VCaP (cell line): ENCODE measurements around the gene GPRC5B.

ENCODE experiments used
- H3K27ac ChIP-seq: fragments of 450-650 bp; 2 replicates; pipeline ENCODE4 v1.5.1; 2017
- CTCF ChIP-seq: fragments of 450-650 bp; conservative IDR thresholded peaks from 2 replicates; pipeline ENCODE4 v1.5.1; 2017; ENCODE audit warnings: mild to moderate bottlenecking, moderate library complexity

Gene GPRC5B

GRCh38 chr16:19884611-19885450 is at the start of gene GPRC5B:
Gene GPRC5B (minus strand): TSS chr16:19884848. CDS start chr16:19872845, 12,003 bp downstream.
- TF ChIP-seq CTCF = peak; percentile 45; the same call in 1 of the 2 replicates

GRCh38 chr16:19933740-19934139 is 49.1 kb upstream of the GPRC5B start:
- no peak overlapping the region for H3K27ac ChIP-seq
- no peak for TF ChIP-seq CTCF

More at GRCh38 chr16:19884611-19885450, at the start of gene GPRC5B:
- no peak within 1 kb of the TSS for H3K27ac ChIP-seq

- no peak overlapping the region for H3K27ac ChIP-seq
- no peak for TF ChIP-seq CTCF
Measured at GRCh38 chr16:19929062-19929511, 44.4 kb upstream of the GPRC5B start.

GRCh38 chr16:19928432-19928831 is 43.8 kb upstream of the GPRC5B start:
- no peak overlapping the region for H3K27ac ChIP-seq
- no peak for TF ChIP-seq CTCF

GRCh38 chr16:19926449-19927390 is 42.1 kb upstream of the GPRC5B start:
- no peak for TF ChIP-seq CTCF
- no peak overlapping the region for H3K27ac ChIP-seq

- TF ChIP-seq CTCF = no peak
- no peak overlapping the region for H3K27ac ChIP-seq
Measured at GRCh38 chr16:19923396-19923795, 38.7 kb upstream of the GPRC5B start.

- H3K27ac ChIP-seq = no peak overlapping the region
- TF ChIP-seq CTCF = no peak
Measured at GRCh38 chr16:19919142-19919541, 34.5 kb upstream of the GPRC5B start.
